GM19455 (cell line): ENCODE measurements around the gene IL1RAPL2.
"Not testable (repeated sequence)": the region's sequence is repeated elsewhere in the genome, so short reads cannot be mapped to it uniquely, and the experiment has no call there.

Experiments
- ATAC-seq: cut with Tn5 transposase; IDR thresholded peaks from one replicate; pipeline ENCODE4 v1.9.1; 2021; ENCODE audit not compliant: unreplicated experiment

IL1RAPL2 gene

GRCh38 chrX:104669063-104669462 lies 103.1 kb downstream of the IL1RAPL2 start:
- ATAC-seq, result no peak

GRCh38 chrX:104670051-104670450 lies 104.1 kb downstream of the IL1RAPL2 start:
- no peak for ATAC-seq

- not testable (repeated sequence) for ATAC-seq
Measured at GRCh38 chrX:104677517-104677916, 111.5 kb downstream of the IL1RAPL2 start.

- ATAC-seq, result no peak
Measured at GRCh38 chrX:104679175-104679574, 113.2 kb downstream of the IL1RAPL2 start.

- ATAC-seq, result no peak
Measured at GRCh38 chrX:104681214-104681613, 115.2 kb downstream of the IL1RAPL2 start.

- ATAC-seq, result no peak
Measured at GRCh38 chrX:104684077-104684476, 118.1 kb downstream of the IL1RAPL2 start.

- no peak for ATAC-seq
Measured at GRCh38 chrX:104695593-104695992, 129.6 kb downstream of the IL1RAPL2 start.

- ATAC-seq, result no peak
Measured at GRCh38 chrX:104696667-104697066, 130.7 kb downstream of the IL1RAPL2 start.

- no peak for ATAC-seq
Measured at GRCh38 chrX:104697294-104697693, 131.3 kb downstream of the IL1RAPL2 start.

- no peak for ATAC-seq
Measured at GRCh38 chrX:104707042-104707441, 141.0 kb downstream of the IL1RAPL2 start.

- ATAC-seq, result no peak
Measured at GRCh38 chrX:104707572-104707971, 141.6 kb downstream of the IL1RAPL2 start.

- ATAC-seq, result no peak
Measured at GRCh38 chrX:104712515-104712914, 146.5 kb downstream of the IL1RAPL2 start.

GRCh38 chrX:104721854-104722253 lies 155.9 kb downstream of the IL1RAPL2 start:
- ATAC-seq, result no peak

- ATAC-seq, result no peak
Measured at GRCh38 chrX:104728456-104728855, 162.5 kb downstream of the IL1RAPL2 start.

GRCh38 chrX:104742355-104742754 lies 176.4 kb downstream of the IL1RAPL2 start:
- ATAC-seq, result no peak

- ATAC-seq, result no peak
Measured at GRCh38 chrX:104745152-104745551, 179.2 kb downstream of the IL1RAPL2 start.

- no peak for ATAC-seq
Measured at GRCh38 chrX:104749951-104750610, 184.1 kb downstream of the IL1RAPL2 start.

GRCh38 chrX:104762641-104763040 lies 196.6 kb downstream of the IL1RAPL2 start:
- ATAC-seq, result no peak

- no peak for ATAC-seq
Measured at GRCh38 chrX:104789784-104790183, 223.8 kb downstream of the IL1RAPL2 start.

GRCh38 chrX:104795804-104796203 lies 229.8 kb downstream of the IL1RAPL2 start:
- no peak for ATAC-seq

GRCh38 chrX:104803219-104803618 lies 237.2 kb downstream of the IL1RAPL2 start:
- no peak for ATAC-seq

GRCh38 chrX:104806346-104806745 lies 240.3 kb downstream of the IL1RAPL2 start:
- ATAC-seq, result no peak

GRCh38 chrX:104833401-104833800 lies 267.4 kb downstream of the IL1RAPL2 start:
- ATAC-seq, result no peak
